HG02884 (cell line): ENCODE measurements around the gene HSPA1B.
"Not testable (repeated sequence)": the region's sequence is repeated elsewhere in the genome, so short reads cannot be mapped to it uniquely, and the experiment has no call there.

Experiments used
- ATAC-seq: cut with Tn5 transposase; IDR thresholded peaks from one replicate; pipeline ENCODE4 v1.9.1; 2021; ENCODE audit warnings: mild to moderate bottlenecking, moderate library complexity; ENCODE audit not compliant: unreplicated experiment

HSPA1B gene

DNA sequence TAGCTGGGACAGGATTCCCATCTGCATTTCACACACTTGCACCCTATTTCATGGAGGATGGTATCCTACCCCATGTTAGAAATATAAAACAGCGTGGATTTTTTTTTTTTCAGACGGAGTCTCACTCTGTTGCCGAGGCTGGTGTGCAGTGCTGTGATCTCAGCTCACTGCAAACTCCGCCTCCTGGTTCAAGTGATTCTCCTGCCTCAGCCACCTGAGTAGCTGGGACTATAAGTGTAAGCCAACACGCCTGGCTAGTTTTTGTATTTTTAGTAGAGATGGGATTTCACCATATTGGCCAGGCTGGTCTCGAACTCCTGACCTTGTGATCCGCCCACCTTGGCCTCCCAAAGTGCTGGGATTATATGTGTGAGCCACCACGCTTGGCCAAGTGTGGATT, 30.2 kb downstream of the HSPA1B start:
- not testable (repeated sequence) for ATAC-seq

DNA sequence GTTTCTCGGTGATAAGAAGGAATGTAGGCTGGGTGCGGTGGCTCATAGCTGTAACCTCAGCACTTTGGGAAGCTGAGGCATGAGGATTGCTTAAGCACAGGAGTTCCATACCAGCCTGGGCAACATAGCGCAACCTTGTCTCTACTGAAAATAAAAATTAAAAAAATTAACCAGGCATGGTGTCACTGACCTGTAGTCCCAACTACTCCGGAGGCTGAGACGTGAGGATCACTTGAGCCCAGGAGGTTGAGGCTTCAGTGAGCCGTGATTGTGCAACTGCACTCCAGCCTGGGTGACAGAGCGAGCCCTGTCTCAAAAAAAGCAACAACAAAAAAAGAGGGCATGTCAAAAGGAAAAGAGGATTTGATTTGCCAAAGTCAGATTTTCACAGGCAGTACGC, 31.2 kb downstream of the HSPA1B start:
- ATAC-seq: no peak

DNA sequence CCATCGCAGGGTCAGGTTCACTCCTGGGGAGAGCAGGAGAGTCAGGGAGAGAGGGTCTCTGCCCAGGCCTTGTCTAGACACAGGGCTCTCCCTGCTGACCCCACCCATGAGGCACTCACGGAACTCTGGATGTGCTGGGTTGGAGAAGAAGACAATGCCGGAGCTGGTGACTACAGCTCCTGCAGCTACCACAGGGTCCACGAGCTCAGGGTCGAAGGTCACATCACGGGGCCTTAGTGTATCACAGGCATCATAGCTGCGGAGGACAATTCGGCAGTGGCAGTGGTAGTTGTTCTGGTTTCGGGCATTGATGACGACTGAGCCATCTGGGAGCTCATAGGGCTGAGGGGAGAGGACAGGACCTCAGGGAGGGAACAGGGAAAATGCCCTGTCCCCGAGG, 32.4 kb downstream of the HSPA1B start:
- ATAC-seq: no peak

DNA sequence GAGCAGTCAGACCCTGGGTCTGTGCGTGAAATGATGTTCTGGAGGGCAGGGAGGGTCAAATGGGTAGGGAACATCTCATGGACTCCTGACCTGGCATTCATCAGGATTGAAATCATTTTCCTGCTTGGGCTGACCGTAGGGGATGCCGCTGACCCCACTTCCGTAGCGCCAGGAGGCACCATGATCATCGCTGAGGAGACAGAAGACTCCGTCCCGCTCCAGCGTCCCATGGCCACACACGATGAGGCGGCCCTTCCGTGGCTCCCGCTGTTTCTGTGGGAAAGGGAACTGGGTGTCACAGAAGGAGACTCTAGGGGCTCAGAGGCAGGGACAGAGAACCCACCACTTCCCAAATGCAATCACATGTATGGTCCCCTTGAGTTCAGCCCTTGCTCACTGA, 32.8 kb downstream of the HSPA1B start:
- ATAC-seq: no peak

DNA sequence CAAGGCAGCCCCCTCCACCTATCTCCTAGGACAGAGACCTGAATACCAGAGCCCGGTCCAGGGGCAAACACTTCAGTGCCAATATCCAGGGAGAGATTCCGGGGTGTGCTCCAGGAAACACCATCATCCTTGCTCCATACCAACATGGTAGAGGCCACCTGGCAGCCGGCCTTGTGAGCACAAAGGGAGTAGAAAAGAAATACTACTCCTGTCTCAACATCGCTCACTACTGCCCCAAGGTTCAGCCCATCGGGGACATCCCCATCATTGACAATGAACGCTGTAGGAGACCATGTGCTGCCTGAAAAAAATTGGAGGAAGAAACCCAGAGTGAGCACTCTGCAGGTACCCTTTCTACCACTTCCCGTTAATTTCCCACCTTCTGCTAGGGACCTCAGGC, 33.6 kb downstream of the HSPA1B start:
- no peak for ATAC-seq

DNA sequence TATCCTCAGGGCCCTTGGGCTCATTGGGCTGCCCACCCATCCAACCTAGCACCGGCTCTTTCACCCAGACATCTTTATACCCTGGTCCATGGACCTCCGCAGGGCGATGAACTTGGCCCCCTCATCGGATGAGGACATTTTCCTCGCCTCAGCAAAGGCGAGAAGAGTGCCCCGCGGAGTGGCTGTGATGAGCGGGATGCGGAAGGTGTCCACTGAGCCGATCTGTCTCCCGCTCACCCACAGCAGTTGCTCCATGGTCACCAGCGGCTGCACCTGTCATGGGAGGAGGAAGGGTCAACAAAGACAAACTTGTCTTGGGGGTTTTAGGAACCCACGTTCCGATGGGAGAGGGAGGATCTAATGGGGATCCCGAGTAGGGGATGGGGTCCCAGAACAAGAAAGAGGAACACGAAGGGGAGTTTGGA, 34.4 kb downstream of the HSPA1B start:
- no peak for ATAC-seq

DNA sequence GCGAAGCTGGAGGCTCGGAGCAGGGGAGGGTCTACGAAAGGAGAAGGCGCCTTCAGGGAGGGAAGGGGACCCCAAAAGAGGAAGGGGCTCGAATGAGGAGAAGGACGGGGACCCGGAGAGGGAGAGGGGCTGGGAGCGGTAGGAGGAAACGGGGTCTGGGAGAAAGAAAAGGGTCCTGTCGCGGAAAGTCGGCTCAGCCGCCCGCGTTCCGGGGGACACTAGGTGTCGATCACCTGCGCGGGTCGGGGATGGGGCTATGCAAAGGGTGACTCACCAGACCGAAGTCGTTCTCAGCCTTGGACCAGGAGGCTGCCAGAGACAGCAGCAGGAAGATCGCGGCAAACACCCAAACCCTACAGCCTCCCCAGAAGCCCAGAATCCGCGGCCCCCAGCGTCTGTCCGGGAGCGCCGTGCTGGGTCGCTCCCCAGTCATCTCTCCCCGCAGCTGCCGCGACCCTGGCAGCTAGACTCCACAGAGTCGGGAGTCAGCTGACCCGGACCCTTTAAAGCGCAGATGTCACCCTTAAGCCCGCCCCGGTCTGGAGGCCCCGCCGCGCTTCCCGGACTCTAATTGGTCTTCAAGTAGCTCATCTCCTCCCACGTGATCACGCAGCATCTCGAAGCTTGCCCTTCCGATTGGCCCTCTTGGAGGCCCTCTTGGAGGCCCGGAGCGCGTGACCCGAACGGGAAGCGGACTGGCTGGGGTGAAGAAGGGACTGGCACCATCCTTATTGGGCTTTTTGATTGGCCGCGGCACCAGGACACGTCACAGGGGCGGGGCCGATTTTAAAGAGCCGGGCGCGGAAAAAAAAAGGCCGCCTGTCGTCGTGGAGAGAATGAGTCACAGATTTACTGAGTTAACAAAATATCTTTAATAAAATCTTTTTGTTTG, 35.1 kb downstream of the HSPA1B start, which contains the start of gene NEU1:
NEU1 (minus strand) TSS at position 478 of the 892 bp plus-strand sequence; CDS start at position 433, 45 bp downstream.
- ATAC-seq: peak; percentile 85

DNA sequence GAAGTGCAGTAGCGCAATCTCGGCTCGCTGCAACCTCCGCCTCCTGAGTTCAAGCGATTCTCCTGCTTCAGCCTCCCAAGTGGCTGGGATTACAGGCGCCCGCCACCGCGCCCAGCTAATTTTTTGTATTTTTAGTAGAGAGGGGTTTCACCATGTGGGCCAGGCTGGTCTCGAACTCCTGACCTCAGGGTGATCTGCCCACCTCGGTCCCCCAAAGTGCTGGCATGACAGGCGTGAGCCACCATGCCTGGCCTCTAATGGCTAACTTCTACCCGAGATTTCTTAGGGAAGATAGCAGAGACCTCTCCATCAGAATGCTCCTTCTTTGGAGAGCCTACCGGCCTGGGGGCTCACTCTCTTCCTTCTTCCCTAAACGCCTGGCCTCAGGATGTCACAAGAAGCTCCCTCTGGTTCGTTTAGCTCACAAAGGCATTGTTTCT, 36.6 kb downstream of the HSPA1B start:
- ATAC-seq: not testable (repeated sequence)

DNA sequence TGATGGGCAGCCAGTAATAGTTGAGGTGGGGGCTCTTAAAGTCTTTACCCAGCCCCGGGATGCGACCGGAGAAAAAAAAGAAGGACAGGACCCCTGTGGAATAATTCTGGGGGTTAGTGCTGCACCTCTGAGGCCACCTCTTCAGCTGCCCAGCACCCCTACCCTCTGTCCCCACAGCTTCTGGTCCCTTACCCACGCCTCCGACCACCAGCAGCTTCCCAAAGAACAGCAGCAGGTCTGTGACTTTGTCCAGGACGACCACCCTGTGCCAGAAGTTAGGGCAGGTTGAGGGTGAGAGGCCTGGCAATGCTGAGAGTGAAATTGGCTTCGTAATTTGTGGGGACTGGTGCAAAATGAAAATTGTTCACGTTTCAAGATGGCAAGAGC, 37.3 kb downstream of the HSPA1B start:
- ATAC-seq: no peak

DNA sequence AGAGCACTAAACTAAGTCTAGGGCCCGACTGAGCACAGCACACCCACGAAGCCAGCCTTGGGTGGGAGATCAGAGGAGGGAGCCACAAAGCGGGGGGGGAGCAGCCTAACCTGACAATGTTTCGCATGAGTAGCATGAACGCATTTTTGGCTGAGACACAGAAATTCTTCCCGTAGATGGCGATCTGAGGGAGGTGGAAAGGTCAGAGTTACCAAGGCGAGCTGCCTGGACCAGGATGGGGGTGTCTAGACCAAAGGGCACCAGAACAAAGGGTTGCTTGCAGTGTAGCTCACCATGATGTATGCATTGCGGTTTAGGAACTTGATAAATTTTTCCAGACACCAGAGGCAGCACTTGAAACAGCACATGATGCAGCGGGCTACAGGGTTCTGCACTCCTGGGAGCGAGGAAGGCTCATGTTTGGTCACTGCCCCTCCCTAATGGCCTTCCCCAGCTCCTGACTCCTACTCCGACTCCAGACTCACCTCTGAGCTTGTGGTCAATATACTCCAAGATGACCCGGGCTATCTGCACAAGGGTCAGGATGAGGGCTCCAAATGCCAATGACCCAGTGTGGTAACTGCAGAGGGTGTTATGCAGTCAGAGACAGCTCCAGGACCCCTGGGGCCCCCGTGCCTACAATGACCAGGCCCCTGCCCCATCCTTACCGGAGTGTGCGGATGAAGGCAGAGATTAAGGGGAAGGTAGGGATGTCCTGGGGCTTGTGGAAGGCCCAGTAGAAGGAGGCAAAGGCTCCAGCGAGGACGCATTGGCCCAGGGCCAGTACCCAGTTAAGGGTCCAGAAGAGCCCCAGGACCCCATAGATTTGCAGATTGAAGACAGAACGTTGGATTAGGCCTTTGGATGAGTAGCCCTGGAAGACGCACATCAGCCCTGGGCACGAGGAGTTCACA, 37.9 kb downstream of the HSPA1B start:
- ATAC-seq: no peak

DNA sequence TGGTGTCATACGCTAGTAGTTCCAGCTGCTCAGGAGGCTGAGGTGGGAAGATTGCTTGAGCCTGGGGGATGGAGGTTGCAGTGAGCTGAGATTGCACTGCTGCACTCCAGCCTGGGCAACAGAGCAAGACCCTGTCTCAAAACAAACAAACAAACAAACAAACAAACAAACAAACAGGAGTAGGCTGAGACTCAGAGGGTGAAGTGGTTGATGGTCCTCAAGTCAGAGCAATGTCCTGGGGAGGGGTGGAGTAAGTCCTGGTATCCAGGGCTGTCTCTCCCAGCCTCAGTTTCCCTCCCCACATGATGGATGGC, 41.1 kb downstream of the HSPA1B start:
- not testable (repeated sequence) for ATAC-seq

DNA sequence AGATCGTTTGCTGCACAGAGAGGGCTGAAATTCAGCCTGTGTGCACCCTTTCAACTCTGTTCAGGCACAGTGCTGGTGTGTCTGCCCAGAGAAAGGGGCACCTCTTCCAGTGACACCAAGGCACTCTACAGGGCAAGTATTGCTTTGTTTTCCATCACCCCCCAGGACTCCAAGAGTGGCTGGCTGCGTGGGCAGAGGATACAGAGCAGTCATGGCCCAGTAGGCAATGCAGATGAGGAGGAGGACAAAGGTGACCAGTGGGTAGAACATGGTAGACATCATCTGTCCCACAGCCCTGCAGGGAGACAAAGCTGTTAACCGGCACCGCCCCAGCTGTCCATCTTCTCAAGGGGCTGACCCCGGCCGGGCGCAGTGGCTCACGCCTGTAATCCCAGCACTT, 41.8 kb downstream of the HSPA1B start:
- ATAC-seq: no peak

DNA sequence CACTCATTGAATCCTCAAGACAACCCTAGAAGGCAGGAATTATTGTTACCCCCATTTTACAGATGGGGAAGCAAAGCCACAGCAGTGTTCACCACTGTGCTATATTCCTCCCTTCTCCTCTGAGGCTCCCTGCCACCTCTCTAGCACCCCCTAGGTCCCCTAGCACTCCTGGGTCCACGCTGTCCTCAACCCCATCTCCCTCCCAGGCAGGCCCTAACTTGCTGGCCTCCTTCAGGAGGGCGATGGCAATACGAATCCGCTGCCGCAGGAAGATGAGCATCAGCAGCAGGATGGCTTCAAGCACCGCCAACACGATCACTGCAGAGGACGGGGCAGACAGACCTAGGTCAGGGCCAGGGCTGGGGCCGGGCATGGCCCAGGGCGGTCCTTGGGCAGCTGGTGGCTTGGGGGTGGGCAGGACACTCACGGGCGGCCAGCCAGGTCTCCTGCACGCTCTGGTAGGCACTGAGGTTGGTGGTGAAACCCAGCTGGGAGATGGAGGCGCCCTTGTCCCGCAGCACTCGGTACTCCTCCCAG, 42.9 kb downstream of the HSPA1B start:
- no peak for ATAC-seq

DNA sequence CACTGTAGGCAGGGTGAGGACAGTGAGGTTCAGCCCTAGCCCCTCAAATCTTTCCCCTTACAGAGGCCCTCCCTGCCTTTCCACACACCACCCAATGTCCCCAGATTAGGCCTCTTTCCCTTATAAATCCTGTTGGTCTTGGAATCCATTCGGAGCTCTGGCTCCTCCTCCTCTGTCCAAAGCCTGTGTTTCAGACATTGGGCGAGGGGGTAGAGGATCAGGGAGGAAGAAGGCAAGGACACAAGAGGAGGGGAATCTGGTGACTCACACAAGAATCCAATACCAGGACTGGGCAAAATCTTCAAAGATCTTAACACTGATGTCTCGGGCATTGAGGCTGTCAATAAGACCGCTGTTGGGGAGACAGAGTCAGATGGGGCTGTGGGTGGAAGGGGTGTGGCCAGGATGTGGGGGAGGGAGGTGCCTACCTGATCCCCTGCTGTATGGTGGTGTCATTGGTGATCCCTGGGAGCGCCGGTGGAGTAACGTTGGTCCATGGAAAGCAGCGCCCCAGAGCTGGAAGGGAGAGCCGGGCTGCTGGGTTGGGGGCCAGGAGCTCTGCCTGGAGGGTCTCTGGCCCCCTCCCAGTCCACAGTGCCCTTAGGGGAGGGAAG, 43.6 kb downstream of the HSPA1B start:
- no peak for ATAC-seq

DNA sequence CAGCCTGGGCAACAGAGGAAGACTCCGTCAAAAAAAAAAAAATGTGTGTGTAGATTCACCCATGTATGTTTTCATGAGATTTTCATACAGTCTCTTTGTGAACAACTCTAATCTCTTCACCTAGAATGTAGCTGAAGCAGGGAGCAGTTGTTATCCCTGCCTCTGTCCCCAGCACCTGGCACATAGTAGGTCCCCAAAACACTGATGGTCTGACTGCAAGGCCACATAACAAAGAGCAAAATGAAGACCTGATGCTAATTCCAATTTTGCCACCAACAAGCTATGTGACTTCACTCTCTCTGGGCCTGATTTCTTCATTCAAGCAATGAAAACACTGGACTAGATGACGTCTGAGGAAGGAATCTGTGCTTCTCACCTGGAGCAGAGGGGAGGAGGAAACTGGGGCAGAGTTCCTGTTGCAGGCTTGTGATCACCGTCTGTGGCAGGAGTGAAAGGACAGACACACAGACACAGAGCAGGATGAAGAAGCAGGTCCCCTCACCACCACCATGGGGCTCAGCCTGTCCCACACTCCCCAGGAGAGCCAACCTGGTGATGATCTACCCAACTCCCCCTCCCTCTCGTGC, 46.6 kb downstream of the HSPA1B start:
- ATAC-seq: no peak

DNA sequence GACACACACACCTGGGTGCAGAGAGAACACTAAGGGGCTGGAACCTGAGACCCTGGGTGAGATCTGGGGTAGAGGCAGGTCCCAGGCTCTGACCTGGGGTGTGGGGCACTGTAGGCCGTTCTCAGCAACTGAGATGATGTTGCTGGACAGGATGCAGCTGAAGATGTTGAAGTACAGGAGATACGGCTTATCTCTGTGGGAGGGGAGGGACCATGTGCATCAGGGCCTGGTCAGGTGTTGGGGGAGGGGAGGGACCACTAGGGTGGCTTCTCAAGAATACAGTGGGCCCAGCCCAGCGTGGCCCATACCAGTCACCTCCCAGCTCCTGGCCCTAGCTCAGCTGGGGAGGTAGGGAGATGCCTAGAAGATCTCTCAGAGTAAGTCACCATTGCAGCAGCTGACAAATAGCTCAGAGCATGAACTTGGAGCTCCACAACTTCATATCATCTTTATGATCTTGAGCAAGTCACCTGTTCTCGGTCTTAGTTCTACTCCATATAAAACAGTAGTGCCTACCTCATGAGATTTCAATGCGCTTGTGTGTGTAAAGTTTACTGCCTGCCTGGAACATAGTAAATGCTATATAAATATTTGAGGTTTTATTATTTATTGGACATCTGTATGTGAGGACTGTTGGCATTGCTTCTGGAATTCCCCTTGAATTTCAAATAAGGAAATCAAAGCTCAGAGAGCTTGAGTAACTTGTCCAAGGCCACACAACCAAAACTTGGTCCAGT, 47.5 kb downstream of the HSPA1B start:
- ATAC-seq: no peak

DNA sequence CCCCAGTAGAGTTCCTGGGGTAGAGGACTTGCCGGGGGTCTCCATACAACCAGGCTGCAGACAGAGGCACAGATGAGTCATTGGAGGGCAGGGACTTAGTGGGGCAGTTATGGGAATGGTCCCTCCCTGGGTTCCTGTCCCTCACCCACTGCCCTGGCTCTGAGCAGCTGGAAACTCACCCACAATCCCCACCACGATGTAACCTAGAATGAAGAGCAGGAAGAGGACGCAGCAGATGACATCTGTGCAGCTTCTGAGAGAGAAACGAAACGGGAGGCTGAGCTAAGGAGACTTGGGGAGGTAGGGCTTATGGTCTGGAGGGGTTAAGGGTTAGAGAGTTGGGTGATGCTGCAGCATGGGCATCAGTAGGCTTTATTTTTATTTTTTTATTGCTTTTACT, 48.3 kb downstream of the HSPA1B start:
- ATAC-seq: no peak

DNA sequence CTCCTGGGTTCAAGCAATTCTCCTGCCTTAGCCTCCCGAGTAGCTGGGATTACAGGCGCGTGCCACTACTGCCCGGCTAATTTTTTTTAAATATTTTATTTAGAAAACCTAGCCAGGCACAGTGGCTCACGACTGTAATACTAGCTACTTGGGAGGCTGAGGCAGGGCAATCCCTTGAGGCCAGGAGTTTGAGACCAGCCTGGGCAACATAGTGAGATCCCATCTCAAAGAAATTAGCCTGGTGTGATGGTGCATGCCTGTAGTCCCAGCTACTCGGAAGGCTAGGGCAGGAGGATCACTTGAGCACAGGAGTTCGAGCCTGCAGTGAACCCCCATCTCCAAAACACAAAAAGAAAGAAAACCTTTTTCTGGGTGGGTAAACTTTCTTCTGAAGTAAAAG, 48.8 kb downstream of the HSPA1B start:
- no peak for ATAC-seq

DNA sequence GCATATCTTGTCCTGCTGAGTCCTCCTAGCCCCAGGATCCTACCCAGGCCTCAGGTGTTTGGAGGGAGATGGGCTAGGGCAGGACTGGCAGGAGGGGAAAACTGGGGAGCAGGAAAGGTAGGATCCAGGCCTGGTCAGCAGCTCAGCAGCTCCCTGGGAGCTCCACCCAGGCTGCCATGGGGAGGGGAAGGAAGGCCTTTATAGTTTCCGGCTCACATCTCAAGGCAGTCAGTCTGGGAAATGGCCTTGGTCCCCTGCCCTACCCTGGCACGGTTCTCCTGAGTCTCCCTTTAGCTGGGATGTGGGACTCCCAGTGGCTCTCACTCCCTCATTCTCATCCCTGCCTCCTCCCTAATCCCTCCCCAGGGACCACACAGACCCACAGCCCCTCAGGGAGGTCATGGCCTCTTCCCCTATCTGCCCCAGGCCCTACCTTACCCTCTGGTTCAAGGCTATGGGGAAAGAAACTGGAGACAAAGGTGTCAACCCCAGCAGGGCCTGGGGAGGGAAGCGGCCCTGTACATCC, 49.6 kb downstream of the HSPA1B start:
- no peak for ATAC-seq

DNA sequence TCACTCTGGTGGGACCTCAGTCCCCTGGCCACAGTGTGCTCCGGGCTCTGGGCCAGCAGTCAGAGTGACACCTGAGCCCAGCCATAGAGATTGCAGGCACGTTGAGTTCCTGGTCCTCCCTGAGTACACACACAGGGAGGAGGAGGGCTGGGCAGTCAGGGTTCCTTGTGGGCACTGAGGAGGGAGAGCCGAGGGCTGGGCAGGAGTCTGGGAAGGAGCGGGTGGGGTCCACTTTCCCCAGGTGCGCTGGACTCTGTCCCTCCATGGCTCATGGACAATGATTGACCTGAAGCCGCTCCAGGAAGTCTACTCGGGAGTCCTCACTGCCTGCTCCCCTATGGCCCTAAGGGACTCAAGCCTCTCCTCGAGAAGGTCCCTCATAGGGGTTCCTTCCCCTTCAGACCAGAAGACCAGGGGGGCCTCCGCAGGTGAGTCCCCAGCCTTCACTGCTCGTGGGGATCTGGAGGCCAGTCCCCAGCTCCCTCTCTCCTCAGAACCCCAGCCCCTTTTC, 50.2 kb downstream of the HSPA1B start:
- ATAC-seq: no peak
